A204.1 (cell line): Measurements from ENCODE around the gene PRKCE.

ENCODE experiments used
- FAIRE-seq: peaks from 2 replicates; lab custom pipeline; 2012; peaks lifted over from hg19 to GRCh38; lab: Jason Lieb, UNC

Gene PRKCE

DNA sequence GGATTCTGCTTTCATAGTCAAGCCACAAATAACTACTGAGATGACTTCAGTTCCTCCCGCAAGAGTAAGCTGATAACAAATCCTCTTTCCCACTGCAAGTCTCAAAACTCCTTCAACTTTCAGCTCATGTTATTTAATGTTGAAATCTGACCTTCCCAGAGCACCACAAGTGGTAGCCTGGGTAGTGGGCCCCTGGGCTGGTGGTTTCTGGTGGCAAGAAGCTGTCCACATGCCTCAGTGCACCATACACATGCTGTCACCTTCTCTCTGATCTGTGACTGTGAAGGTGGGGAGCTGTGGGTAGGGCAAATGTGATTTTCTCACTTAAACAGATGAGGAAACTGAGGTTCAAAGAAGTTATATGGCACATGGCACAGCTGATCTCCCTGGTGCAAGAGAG, 399.6 kb downstream of the PRKCE start:
- FAIRE-seq: no peak

DNA sequence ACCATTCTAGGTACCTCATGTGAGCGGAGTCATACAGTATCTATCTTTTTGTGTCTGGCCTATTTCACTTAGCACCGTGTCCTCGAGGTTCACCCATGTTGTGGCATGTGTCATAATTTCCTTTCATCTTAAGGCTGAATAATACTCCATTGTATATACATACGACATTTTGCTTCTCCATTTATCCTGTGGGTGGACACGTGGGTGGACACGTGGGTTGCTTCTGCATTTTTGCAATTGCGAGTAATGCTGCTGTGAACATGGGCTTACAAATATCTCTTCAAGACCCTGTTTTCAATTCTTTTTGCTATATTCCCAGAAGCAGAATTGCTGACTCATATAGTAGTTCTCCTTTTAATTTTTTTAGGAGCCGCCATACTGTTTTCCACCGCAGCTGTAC, 402.1 kb downstream of the PRKCE start:
- no peak for FAIRE-seq

DNA sequence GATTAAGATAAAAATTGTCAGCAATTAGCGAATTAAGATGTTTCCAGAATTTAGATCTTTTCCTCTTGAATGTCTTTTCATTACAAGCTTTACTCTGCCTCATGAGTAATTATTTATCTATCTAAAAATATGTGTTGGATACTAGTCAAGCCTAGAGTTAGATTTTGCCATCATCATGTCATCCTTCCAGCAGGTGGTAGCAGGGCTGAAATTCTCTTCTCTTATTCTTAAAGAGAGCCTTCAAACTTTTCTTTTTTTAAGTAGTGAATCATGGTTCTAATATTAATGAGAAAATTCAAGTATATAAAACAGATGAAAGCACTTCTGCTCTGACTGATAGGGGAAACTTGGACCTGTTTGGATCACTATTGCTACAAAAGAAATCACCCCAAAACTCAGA, 405.1 kb downstream of the PRKCE start:
- FAIRE-seq: no peak

DNA sequence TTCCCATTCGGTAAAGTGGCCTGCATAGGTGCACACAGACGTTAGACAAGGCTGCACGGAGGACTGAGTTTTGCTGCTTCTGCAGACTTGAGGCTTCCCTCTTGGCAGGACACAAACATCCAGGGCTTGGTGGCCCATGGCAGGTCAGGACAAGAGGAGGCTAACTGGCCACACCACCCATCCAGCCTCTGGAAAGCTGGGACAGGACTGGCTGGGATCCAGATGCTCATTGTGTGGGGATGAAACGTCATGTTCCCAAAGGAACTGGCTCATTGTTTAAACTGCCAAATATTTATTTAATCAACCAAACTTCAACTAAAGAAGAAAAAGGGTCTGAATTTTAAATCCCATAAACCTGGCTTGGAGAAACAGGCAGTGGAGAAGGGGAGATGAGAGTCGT, 406.7 kb downstream of the PRKCE start:
- no peak for FAIRE-seq

DNA sequence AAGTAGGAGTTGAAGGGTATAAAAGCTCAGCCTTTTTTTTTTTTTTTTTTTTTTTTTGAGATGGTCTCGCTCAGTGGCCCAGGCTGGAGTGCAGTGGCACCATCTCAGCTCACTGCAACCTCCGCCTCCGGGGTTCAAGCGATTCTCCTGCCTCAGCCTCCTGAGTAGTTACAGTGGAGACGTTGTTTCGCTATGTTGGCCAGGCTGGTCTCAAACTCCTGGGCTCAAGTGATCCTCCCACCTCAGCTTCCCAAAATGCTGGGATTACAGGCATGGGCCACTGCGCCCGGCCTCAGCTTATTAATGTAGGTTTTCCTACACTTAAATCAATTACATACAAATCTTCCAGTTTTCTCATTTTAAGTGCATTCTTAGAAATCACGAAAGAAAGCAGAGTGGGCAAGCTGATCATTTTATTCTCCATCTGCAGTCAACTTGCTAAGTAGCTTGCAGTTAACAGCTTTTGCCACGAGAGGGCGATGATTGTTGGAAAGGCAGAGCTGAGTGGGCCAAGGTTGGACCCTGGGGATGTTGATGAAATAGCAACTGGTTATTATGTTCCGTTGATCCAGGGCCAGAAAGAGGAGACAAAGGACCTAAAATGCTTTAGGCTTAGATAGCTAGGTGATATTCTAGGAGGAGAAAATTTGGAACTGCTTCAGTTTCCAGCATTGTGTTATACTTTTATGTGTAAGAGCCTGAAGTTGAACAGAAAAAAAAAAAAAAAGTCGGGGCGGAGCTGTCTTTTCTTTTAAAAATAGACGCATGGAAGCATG, 411.4 kb downstream of the PRKCE start:
- no peak for FAIRE-seq

DNA sequence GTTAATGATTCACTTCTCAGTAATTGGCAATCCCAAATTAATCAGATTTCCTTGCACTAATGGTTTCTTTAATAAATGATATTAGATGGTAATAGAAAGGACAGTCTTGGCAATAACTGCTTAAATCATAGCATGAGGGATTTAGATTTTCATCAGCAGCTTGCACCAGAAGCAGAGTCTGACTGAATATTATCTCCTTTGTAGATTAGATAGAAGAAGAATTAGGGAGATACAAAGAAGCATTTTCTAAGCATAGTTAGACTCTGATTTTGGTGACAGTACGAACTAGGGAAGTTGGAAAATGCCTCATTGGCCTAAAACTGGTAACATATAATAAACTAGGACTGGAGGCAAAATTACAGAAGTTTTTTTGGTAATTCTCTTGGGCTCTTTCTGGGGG, 412.9 kb downstream of the PRKCE start:
- no peak for FAIRE-seq

DNA sequence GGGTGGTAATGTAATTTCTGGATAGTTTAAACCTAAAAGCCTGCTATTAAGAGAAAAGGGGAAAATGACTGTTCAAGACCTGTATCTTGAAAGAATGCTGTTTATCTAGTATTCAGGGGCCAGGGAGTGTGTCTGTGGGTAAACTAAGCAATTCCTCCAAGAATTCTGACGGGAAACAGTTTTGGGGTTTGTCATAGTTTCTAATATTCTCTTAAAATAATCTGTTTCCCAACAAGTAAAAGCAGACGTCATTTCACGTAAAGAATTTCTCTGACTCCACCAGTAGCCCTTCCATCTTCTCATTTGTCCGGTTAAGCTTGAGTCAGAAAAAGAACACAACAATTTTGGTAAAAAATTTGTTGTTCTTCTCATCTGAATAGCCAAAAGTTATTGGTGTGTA, 413.7 kb downstream of the PRKCE start:
- no peak for FAIRE-seq

DNA sequence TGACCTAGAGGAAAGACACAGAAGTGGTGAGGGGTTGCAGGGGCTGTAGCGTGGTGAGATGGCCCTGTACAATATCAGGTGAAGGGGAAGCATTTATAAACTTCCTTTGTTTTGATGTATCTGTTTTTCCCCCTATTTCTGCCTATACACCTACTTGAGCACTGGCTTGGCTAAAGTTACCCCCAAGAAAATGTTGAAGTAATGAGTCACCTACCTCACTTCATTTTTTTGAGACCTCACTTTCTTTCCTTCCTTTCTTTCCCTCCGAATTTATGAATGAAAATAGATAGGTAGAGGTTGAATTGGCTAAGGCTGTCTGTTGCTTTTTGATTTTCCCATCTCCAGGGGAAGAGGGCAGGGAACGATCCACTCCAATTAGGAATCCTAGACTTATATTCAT, 414.6 kb downstream of the PRKCE start:
- FAIRE-seq: no peak

DNA sequence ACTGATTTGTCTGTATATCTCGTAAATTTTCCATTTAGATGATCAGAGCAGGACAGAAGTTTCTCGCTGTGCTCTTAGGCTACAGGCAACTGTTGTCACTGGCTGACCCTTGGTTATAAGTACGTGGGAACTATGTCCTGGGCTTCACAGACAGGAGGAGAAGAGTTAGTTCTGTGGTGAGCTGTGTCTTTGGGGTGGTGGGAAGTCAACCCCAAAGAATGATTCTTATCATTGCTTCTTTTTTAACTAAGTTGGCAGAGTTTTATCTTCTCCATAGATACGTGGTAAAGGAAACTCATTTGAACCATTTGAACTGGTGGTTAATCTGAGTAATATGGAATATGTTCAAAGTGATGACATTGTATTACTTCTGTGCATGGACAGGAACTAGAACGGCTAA, 415.1 kb downstream of the PRKCE start:
- FAIRE-seq: no peak

DNA sequence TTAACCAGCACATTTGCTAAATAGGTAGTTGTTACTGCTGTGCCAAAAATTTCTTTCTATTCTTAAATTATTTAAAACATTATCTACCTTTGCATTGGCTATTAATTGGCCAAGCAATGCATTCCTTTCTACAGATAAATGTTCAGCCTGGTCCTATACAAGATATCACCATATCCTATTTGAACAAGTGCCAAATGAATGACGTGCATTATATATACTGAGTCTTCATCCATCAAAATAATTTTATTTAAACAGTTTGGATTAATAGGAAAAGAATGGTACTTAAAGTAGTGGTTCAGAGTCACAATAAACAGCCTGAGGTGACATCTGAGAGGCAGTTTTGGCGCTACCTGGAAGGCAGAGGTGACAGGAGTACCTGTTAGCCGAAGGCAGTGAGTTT, 415.6 kb downstream of the PRKCE start:
- FAIRE-seq: no peak

DNA sequence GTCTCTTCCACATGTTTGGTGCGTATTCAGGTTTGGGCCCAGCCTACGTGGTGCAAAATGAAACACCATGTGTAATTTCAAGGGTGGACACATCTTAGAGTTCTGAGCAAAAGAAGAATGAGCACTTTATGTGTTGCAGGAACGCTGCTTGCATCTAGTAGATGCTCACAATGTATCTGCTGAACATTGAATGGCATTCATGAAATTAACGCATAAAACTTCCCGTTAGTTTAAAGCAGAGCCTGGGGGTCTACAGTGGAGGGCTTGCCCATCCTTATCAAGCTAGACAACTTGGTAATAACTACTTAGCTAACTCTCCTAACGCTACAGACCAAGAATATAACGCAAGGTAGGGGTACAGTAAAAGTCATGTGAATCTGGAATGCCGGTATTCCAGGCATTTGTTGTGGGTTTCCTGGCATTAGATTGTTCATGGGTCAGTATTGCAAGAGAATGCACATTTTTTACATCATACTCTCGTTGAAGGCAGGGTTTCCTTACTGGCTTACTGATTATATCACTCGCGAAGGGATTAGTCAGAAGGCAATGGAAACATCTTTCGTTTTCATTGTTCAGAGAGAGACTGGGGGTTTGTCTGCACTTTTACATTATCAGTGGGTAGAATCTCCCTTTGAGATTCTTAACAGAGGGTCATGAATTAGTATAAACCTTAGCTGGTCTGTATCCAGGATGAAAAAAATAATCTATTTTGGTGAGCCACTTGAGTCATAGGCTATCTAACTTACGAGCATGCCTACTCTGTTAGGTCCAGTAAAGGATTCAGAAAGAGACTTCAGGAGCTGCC, 416.2 kb downstream of the PRKCE start:
- no peak for FAIRE-seq

DNA sequence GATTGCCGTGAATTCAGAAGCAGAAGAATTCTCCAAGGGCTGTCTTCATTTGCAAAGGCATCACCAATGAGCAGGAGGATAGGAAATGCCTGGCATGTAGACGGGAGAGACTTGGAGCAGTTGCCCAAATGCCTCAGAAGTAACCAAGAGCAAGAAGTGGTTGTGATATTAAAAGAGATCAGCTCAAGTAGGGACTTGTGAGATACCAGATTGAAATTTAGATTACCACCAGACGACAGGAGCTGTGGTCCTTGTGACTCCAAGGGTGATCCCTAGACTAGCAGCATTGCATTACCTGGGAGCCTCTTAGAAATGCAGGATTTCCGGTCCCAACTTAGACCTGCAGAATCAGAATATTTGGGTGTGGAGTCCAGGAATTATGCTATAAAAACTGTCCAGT, 417.2 kb downstream of the PRKCE start:
- FAIRE-seq: no peak

DNA sequence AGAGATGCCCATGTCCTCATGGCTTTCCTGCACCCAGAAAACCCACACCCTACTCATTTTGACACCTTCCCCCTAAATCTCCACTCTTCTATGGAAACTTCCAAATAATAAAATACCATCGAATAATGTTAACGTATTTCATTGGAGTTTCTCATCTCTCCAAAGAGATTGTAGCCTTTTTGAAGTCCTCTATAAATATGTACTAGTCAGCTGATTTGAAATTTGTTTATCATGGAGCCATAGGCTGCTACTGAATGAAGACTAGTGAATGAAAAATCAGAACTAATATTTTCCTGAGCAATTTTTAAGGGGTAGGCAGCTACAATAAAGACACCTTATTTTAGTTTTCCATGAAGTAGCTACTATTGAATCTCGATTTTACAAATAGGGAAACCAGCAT, 419.6 kb downstream of the PRKCE start:
- FAIRE-seq: no peak

DNA sequence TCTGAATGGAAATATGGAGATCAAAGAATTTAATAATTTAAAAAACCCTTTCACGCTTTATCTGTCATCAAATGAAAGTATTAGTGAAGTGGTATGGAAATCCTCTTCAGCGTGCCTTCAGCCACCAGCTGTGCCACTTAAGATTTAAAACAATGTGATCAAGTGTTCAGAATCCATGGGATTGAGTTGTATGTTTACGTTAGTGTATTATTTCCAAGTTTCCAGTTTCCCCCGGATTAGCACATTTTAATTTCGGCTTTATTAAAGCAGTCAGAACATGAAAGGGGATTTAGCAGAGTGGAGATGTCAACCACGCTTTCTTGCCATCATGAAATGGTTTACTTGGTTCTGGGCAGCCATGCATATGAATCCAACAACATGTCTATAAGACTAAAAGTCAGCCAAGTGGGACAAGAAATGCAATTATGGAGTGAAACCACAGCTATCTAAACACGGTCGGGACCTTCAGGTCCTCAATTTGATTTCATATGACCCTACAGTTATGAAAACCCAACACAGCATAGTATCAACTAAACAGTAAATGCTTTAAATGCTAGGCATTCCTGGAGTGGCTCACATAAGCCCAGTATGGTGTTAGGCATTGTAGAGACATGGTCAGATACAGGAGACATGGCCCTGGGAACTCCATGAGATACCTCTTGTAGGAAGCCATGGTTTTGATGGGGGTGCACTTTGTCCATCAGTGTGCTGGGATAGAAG, 420.8 kb downstream of the PRKCE start:
- no peak for FAIRE-seq

DNA sequence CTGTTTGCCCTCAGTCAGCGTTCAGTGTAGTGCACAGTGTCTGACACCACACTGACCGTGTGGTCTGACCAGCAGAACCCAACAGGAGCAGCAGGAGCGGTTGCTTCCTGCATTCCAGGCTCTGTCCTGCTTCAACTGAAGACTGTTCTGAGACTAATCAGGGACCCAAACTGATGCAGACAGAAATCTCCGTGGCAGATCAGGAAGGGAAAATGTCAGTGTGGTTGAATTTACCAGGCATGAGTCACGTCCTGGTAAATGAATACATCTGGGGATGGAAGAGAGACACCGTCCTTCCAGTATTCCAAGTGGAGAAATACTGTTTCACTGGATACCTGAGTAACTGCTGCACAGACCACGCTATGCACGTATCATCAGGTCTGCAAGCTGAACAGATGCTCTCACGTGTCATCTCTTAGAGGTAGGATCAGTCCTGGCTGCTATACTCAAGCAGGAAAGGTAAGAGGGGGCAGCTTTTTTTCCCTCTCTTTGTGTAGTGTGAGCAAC, 422.1 kb downstream of the PRKCE start:
- no peak for FAIRE-seq

DNA sequence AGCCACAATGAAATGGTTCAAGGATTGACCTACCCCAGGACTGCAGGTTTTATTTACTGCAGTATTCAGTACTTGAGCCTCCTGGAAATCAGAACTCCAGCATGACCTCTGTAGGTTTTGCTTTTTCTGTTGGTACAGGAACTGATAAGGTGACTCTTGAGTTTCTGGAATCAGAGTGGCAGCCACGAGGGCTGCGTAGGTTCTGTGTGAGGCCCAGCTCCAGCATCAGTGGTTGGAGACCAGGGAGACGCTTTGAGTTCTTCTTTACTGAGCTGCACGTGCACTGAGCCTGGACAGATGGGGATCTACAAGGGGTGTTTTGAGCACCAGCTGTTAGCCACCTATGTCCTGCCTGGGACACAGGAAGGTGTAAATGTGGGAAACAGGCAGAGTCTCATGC, 423.0 kb downstream of the PRKCE start:
- no peak for FAIRE-seq

DNA sequence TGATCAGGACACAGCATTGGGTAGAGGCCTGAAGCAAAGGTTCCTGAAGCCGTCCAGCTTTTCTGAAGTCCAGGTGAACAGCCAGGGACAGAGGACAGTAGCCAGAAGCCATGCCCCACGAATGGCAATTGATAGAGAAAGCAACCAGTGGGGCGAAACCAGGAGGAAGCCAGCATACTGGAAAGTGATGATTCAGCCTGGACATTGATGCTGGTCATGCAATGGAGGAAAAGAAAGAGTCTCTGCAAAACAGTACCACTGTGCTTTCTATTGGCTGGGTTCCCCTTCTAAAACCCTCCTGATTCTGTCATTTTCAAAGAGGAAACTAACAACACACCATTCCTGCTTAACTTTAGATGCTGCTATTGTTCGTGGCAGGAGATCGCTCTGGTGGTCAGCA, 424.4 kb downstream of the PRKCE start:
- no peak for FAIRE-seq

DNA sequence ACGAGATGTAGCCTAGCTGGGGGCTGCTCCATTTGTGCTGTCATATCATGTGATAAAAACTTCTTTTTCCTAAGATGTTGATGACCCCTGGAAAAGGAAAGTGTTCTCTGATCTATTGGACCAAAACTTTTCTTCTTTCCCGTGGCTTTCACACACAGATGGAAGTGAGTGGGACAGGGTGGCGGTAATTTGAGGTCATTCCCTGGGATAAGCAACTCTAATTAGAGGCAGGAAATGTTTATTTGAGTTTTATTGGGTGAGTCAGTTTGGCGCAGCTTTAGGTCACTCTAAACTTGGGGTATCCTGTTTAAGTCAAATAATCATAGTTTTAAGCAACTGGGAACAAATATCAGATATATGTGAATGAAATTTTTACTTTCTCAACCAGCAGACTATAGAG, 424.8 kb downstream of the PRKCE start:
- no peak for FAIRE-seq

DNA sequence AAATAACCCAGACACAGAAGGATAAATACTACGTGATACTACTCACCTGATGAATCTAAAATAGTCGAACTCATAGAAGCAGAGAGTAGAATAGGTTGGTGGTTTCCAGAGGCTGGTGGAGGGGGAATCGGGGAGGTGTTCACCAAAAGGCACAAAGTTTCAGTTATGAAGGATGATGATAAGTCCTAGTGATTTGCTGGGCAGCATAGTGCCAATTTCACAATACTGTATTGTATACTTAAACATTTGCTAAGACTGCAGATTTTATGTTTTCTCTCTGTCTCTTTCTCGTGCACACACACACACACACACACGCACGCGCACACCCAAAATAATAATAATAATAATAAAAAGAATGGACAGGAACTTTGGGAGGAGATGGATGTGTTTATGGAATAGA, 425.4 kb downstream of the PRKCE start:
- FAIRE-seq: no peak

DNA sequence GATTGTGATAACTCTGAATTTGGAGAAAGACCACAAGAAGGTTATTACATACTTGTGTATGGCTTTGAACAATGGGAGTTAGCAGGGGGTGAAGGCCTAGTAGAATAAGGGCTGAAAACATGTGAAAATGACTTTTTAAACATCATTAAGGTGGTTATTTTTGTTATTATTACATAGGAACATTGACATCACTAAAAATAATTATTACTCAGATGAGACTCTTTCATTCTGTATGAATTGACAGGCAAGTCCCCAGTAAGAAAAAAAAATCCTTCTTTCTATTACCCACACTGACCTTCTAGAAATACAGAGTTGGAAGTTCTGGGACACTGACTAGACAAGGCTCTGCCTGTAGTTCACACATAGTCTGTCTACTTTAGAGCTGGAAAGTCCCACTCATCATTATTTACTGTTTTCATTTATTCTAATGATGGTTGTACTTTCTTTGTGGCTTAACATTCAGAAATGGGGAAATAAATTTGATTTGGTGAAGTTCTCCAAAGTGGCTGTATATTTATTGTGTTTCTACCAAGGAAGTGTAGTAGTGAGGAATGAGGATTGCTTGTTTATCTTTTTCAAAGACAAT, 426.1 kb downstream of the PRKCE start:
- FAIRE-seq: no peak

DNA sequence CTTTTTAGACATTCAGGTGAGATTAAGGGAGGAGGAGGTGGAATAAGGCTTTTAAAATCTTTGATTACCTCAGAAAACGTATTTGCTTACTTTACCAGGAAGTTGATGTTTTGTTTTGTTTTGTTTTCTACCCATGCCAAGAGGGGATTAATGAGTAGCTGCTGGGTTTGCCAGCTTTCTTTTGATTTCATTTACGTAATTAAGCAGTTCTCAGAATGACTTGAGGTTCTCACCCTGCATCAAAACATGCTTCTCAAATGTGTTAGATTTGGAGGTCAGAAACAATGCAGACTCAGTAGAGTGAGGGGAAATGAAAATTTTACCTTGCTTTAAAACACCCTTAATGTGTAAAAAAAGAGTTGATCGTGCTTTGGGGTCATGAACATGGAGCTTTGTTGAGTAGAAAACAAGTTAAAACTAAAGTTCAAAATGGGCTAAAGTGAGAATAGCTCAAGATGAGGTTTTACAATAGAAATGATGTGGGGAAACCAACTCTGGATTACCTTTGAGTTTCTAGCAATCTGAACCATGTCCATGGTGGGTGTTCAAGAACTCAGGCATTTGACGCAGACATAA, 428.6 kb downstream of the PRKCE start:
- no peak for FAIRE-seq
